ENCODE measurements around the gene RAC3. TPM values are rescaled to one million over a fixed set of nuclear protein-coding genes. Genes with fewer than 3 reads are reported as not detected.
A peak's percentile ranks its signal among the peaks of the same experiment; 100 is the strongest.

RAC3 gene
- total RNA-seq, 1 experiment from 2014 or later: 84.8 TPM

GRCh38 chr17:82046903-82047302, 15.4 kb downstream of the RAC3 start:
- H3K36me3 Mint-ChIP-seq (ENCODE audit: insufficient read depth in 1 of 3, low read depth in 3 of 3): peaks cover 6 to 23% (median 21%) of the 10 kb centered on the region in 3 experiments; a peak in 6 of 7 replicates
- no peak overlapping the region for H2AK5ac ChIP-seq (ENCODE audit: insufficient read length, low read length)
- no peak overlapping the region; a peak in 1 of 5 replicates for H3K4me3 Mint-ChIP-seq

More at GRCh38 chr17:82046903-82047302, 15.4 kb downstream of the RAC3 start:
- H2BK120ac ChIP-seq (ENCODE audit: low read depth, low read length, poor library complexity, severe bottlenecking): no peak overlapping the region
- DNase-seq: no peak
- H3K9ac ChIP-seq (ENCODE audit: extremely low read depth, insufficient read length, low read length): no peak overlapping the region
- no peak overlapping the region for H3K27ac ChIP-seq (ENCODE audit: insufficient read length, low read depth, low read length)
- no peak overlapping the region for H3K4ac ChIP-seq (ENCODE audit: low read depth, low read length)
- no peaks in the 10 kb centered on the region for H3K23me2 ChIP-seq (ENCODE audit: insufficient read length, low read depth, low read length, poor library complexity, severe bottlenecking)
- no peaks in the 10 kb centered on the region for H3K27me3 ChIP-seq (ENCODE audit: insufficient read depth, low read length)
- H3K9me3 Mint-ChIP-seq: no peaks in the 10 kb centered on the region; a peak in 1 of 5 replicates
- H3K4me1 ChIP-seq (ENCODE audit: insufficient read depth, low read length): no peaks in the 10 kb centered on the region; the same call in 1 of the 2 replicates
- no peak overlapping the region for H3K23ac ChIP-seq (ENCODE audit: insufficient read length, low read depth, low read length)
- H3K27me3 Mint-ChIP-seq (ENCODE audit: low read depth): no peaks in the 10 kb centered on the region; the same call in 1 of the 2 replicates
- H3K27ac Mint-ChIP-seq: peak overlapping the region in 1 of 3 experiments; percentile 83; a peak in 2 of 7 replicates
- H3K9me3 ChIP-seq (ENCODE audit: control insufficient read depth, low read depth, low read length): no peaks in the 10 kb centered on the region
- no peaks in the 10 kb centered on the region for H4K20me1 ChIP-seq (ENCODE audit: control insufficient read depth, insufficient read depth, insufficient read length)
- H3K4me1 Mint-ChIP-seq: peaks cover 11 to 20% of the 10 kb centered on the region in 2 experiments; a peak in 3 of 4 replicates
- no peak overlapping the region for H3K14ac ChIP-seq (ENCODE audit: insufficient read depth, low read length)
- H3K56ac ChIP-seq (ENCODE audit: insufficient read length, low read depth, low read length): no peak overlapping the region
- no peaks in the 10 kb centered on the region for H3K79me1 ChIP-seq (ENCODE audit: insufficient read depth, low read depth, low read length, poor library complexity, severe bottlenecking)
- H3K4me2 ChIP-seq (ENCODE audit: insufficient read depth, insufficient read length, low read length): no peak overlapping the region
- H4K8ac ChIP-seq (replicated peaks; ENCODE audit: insufficient read length, low read depth, low read length): no peak overlapping the region
- no peak overlapping the region for H2AFZ ChIP-seq (ENCODE audit: low read length)
- TF ChIP-seq CTCF (conservative IDR thresholded peaks at IDR 0.05): no peak
- WGBS (ENCODE audit: extremely low coverage, insufficient read length, low lambda C conversion rate): no CpG with 5 or more reads among the region's 21 CpGs
- no peak overlapping the region for H3T11ph ChIP-seq (ENCODE audit: low read length)
- no peak overlapping the region for H4K5ac ChIP-seq (ENCODE audit: insufficient read length, low read depth, low read length)
- H2BK12ac ChIP-seq (ENCODE audit: insufficient read length, low read depth, low read length): no peak overlapping the region
- H4K91ac ChIP-seq (ENCODE audit: insufficient read length, low read depth, low read length): no peak overlapping the region
- H2BK20ac ChIP-seq (ENCODE audit: low read depth, low read length, poor library complexity, severe bottlenecking): no peak overlapping the region
- no peak overlapping the region for H3K18ac ChIP-seq (ENCODE audit: insufficient read length, low read depth, low read length)
- H3K79me2 ChIP-seq (ENCODE audit: insufficient read depth, low read length): no peaks in the 10 kb centered on the region
- H2BK15ac ChIP-seq (ENCODE audit: low read depth, low read length): no peak overlapping the region
- H2BK5ac ChIP-seq (ENCODE audit: insufficient read length, low read length): no peak overlapping the region

Data from H9 (cell line).